A549 (cell line): ENCODE data around the gene TPGS1. TPM values are rescaled to one million over a fixed set of nuclear protein-coding genes. Genes with fewer than 3 reads are reported as not detected.

Experiments used
- ATAC-seq, 2 experiments: fragments of 200-7000 bp in 1 of 2; fragments of >200 bp in 1 of 2; cut with Nextera tagmentation in 1 of 2; cut with Tn5 transposase in 1 of 2; 3 replicates each; pipeline versions ENCODE4 v1.8.0 to v1.9.1; 2018 to 2020; ENCODE audit warnings: mild to moderate bottlenecking in 1 of 2, moderate library complexity in 1 of 2
- CTCF ChIA-PET: fragments of 300-600 bp; sonication (Branson Sonifier 250); formaldehyde crosslinking; extraction: SDS; loops from one replicate; lab custom pipeline; 2021; ENCODE audit warnings: antibody characterized with exemption, inconsistent platforms; lab: Yijun Ruan, JAX
- POLR2A ChIA-PET: fragments of 350-600 bp; formaldehyde crosslinking; extraction: SDS; loops from one replicate; lab custom pipeline; 2021; ENCODE audit warnings: antibody characterized with exemption, inconsistent platforms; lab: Yijun Ruan, JAX
- DNase-seq, 2 experiments: peaks; one replicate each; pipeline versions ENCODE4 v3.0.0 to v3.0.0-alpha.2; 2011 to 2016; ENCODE audit warnings: low read depth in 1 of 2, low spot score in 1 of 2
- FAIRE-seq: peaks from 2 replicates; lab custom pipeline; 2011; peaks lifted over from hg19 to GRCh38; lab: Jason Lieb, UNC
- H3K27ac ChIP-seq, 2 experiments: fragments of >200 bp; sonication (Bioruptor Twin); formaldehyde crosslinking; 3 replicates each; pipeline ENCODE4 v1.5.1; 2016 to 2017
- H3K4me1 ChIP-seq: fragments of >200 bp; sonication (Bioruptor Twin); formaldehyde crosslinking; 3 replicates; pipeline ENCODE4 v1.6.1; 2016
- H3K4me2 ChIP-seq: fragments of >200 bp; sonication (Bioruptor Twin); formaldehyde crosslinking; 3 replicates; pipeline ENCODE4 v1.6.1; 2016
- H3K4me3 ChIP-seq: fragments of >200 bp; sonication (Bioruptor Twin); formaldehyde crosslinking; 3 replicates; pipeline ENCODE4 v1.5.1; 2016
- H3K9me3 ChIP-seq: fragments of >200 bp; sonication (Bioruptor Twin); formaldehyde crosslinking; 3 replicates; pipeline ENCODE4 v1.6.1; 2016
- CEBPB ChIP-seq, 2 experiments: fragments of >200 bp in 1 of 2; sonication (Bioruptor Twin) in 1 of 2; formaldehyde crosslinking in 1 of 2; IDR thresholded peaks; 2 replicates each; pipeline ENCODE4 v1.6.1; 2012 to 2016
- EHMT2 ChIP-seq: fragments of 200-600 bp; sonication (generic); IDR thresholded peaks from 2 replicates; pipeline ENCODE4 v1.6.1; 2016; ENCODE audit warnings: antibody characterized with exemption, low read depth, mild to moderate bottlenecking, moderate library complexity
- ESRRA ChIP-seq: fragments of 150-350 bp; IDR thresholded peaks from 2 replicates; pipeline ENCODE4 v1.6.1; 2014; ENCODE audit warnings: mild to moderate bottlenecking, low read length, borderline replicate concordance
- FOSL2 ChIP-seq, 2 experiments: fragments of 450-650 bp in 1 of 2; fragments of >200 bp in 1 of 2; sonication (Bioruptor Twin) in 1 of 2; formaldehyde crosslinking; IDR thresholded peaks; 2 replicates each; pipeline versions ENCODE4 v1.5.0 to v1.6.1; 2016 to 2020; ENCODE audit warnings: mild to moderate bottlenecking in 1 of 2, moderate library complexity in 1 of 2
- FOXS1 ChIP-seq: fragments of 250-450 bp; sonication (Bioruptor Pico); IDR thresholded peaks from 2 replicates; pipeline ENCODE4 v1.5.0; 2020; ENCODE audit warnings: mild to moderate bottlenecking, moderate library complexity
- HDAC2 ChIP-seq: fragments of 200-600 bp; sonication (generic); IDR thresholded peaks from 2 replicates; pipeline ENCODE4 v1.6.1; 2016
- HOXB13 ChIP-seq: fragments of 250-450 bp; sonication (Bioruptor Pico); IDR thresholded peaks from 2 replicates; pipeline ENCODE4 v1.5.0; 2020; ENCODE audit warnings: low read depth, mild to moderate bottlenecking, moderate library complexity
- HOXB5 ChIP-seq: fragments of 250-450 bp; sonication (Bioruptor Pico); IDR thresholded peaks from 2 replicates; pipeline ENCODE4 v1.5.0; 2020; ENCODE audit warnings: mild to moderate bottlenecking, moderate library complexity
- JUN ChIP-seq, 2 experiments: fragments of >200 bp; sonication (Bioruptor Twin); formaldehyde crosslinking; IDR thresholded peaks; 2 replicates in 1 of 2; 3 replicates in 1 of 2; pipeline ENCODE4 v1.6.1; 2016 to 2017
- KDM1A ChIP-seq: fragments of 200-600 bp; sonication (generic); IDR thresholded peaks from 2 replicates; pipeline ENCODE4 v1.6.1; 2016; ENCODE audit warnings: low read depth, mild to moderate bottlenecking
- MAZ ChIP-seq: fragments of 150-350 bp; IDR thresholded peaks from 2 replicates; pipeline ENCODE4 v1.6.1; 2014; ENCODE audit warnings: antibody characterized with exemption, low read depth, low read length, borderline replicate concordance
- PHF8 ChIP-seq: fragments of 200-600 bp; sonication (generic); IDR thresholded peaks from 2 replicates; pipeline ENCODE4 v1.6.1; 2016; ENCODE audit warnings: low read depth, mild to moderate bottlenecking, antibody characterized with exemption, moderate library complexity, borderline replicate concordance
- RAD21 ChIP-seq, 2 experiments: fragments of >200 bp in 1 of 2; sonication (Bioruptor Twin) in 1 of 2; formaldehyde crosslinking in 1 of 2; IDR thresholded peaks in 1 of 2; conservative IDR thresholded peaks in 1 of 2; 2 replicates in 1 of 2; 3 replicates in 1 of 2; pipeline ENCODE4 v1.6.1; 2012 to 2018; ENCODE audit warnings: inconsistent platforms in 1 of 2
- RARB ChIP-seq: fragments of 250-450 bp; sonication (Bioruptor Pico); IDR thresholded peaks from 2 replicates; pipeline ENCODE4 v1.8.0; 2021; ENCODE audit warnings: mild to moderate bottlenecking, moderate library complexity
- RCOR1 ChIP-seq: fragments of 150-350 bp; IDR thresholded peaks from 2 replicates; pipeline ENCODE4 v1.6.1; 2014; ENCODE audit warnings: antibody characterized with exemption, low read length, low read depth
- REST ChIP-seq: fragments of 200-600 bp; sonication (generic); IDR thresholded peaks from 2 replicates; pipeline ENCODE4 v1.6.1; 2016; ENCODE audit warnings: antibody characterized with exemption, mild to moderate bottlenecking, moderate library complexity
- RNF2 ChIP-seq: fragments of 200-600 bp; sonication (generic); IDR thresholded peaks from 2 replicates; pipeline ENCODE4 v1.6.1; 2016; ENCODE audit warnings: low read depth, mild to moderate bottlenecking, antibody characterized with exemption, moderate library complexity, borderline replicate concordance
- SMC3 ChIP-seq: fragments of >200 bp; sonication (Bioruptor Twin); formaldehyde crosslinking; IDR thresholded peaks from 3 replicates; pipeline ENCODE4 v1.6.1; 2018; ENCODE audit warnings: inconsistent platforms
- TFCP2L1 ChIP-seq: fragments of 250-450 bp; sonication (Bioruptor Pico); IDR thresholded peaks from 2 replicates; pipeline ENCODE4 v1.5.0; 2021; ENCODE audit warnings: mild to moderate bottlenecking
- TP53 ChIP-seq: fragments of 250-450 bp; sonication (Bioruptor Pico); IDR thresholded peaks from 2 replicates; pipeline ENCODE4 v1.5.0; 2021; ENCODE audit warnings: mild to moderate bottlenecking, moderate library complexity
- ZNF302 ChIP-seq: fragments of 250-450 bp; sonication (Bioruptor Pico); IDR thresholded peaks from 2 replicates; pipeline ENCODE4 v1.9.0; 2021; ENCODE audit warnings: inconsistent platforms, mild to moderate bottlenecking, moderate library complexity
- ZSCAN20 ChIP-seq: fragments of 250-450 bp; sonication (Bioruptor Pico); IDR thresholded peaks from 2 replicates; pipeline ENCODE4 v1.8.0; 2022; ENCODE audit warnings: mild to moderate bottlenecking, moderate library complexity
- WGBS: methylation state at CpG from one replicate; pipeline ENCODE4 v1.1.6; 2017; ENCODE audit errors: missing lambda C conversion rate; 5-methylcytosine and 5-hydroxymethylcytosine counted together
- polyA plus RNA-seq, 4 experiments: library from polyadenylated mRNA; depleted of rRNA in 3 of 4; stranded (reverse); fragments of >200 nt; fragmentation: RNase III in 1 of 4; extraction: RNeasy Plus Mini Kit Qiagen cat#74134 plus additional on column Dnase treatment in 1 of 4; gene quantifications; 2 replicates in 3 of 4; 3 replicates in 1 of 4; pipeline ENCODE4 v1.2.3, GENCODE V29; 2011 to 2017
- TF ChIP-seq, protein P1 (sequence below): fragments of >200 bp; sonication (Bioruptor Twin); formaldehyde crosslinking; IDR thresholded peaks from 3 replicates; pipeline ENCODE4 v1.5.1; 2016
- TF ChIP-seq, protein P2 (sequence below): fragments of >200 bp; sonication (Bioruptor Twin); formaldehyde crosslinking; IDR thresholded peaks from 3 replicates; pipeline ENCODE4 v1.6.1; 2016
- TF ChIP-seq, protein P3 (sequence below): fragments of >200 bp; sonication (Bioruptor Twin); formaldehyde crosslinking; IDR thresholded peaks from 2 replicates; pipeline ENCODE4 v1.6.1; 2016

TPGS1 gene
- polyA plus RNA-seq, 2 of the 4 experiments (the other 2 are of a cell fraction): 2.7 to 13.1 TPM

DNA sequence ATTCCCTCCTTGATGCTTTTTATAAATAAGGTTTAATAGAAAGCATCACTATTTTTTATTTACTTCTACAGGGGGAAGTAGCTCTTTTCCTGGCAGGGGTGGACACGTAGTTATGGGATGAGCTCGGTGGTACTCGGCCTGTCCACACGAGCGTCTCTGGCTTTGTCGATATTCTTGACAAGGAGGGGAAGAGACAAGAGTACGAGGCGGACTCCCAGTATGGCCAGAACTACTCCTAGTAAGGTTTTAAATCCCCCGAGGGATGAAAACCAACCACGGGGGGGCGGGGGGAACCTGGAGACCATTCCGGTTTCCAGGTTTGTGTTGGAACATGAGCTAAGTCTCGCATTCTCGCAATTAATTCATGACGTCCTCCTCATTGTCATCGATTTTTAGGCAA is 59.5 kb downstream of the TPGS1 start:
- 82% methylated on average over 16 of the region's 16 CpGs for WGBS
- H3K27ac ChIP-seq: no peak overlapping the region
- DNase-seq: no peak
- ChIA-PET CTCF (interaction anchor here (0.7 to 2.1 kb wide), 5 partner anchors 11 to 34 kb away, joined by 3 to 7 read pairs (median 4); no protein-coding TSS in a partner anchor), POLR2A (no interaction called here)
- no peak overlapping the region for H3K4me2 ChIP-seq
- H3K9me3 ChIP-seq: no peaks in the 10 kb centered on the region
- no peak overlapping the region for H3K4me3 ChIP-seq
- no peaks in the 10 kb centered on the region for H3K4me1 ChIP-seq
- FAIRE-seq: no peak
- no peak for ATAC-seq
- TF ChIP-seq RCOR1 (no peak), FOSL2 (IDR thresholded peaks at IDR 0.05) (no peak), FOSL2 (CRISPR knock-in tag; IDR thresholded peaks at IDR 0.05) (no peak), RNF2 (no peak), PHF8 (no peak), SMC3 (no peak), RAD21 (conservative IDR thresholded peaks at IDR 0.05 in 1 of 2, IDR thresholded peaks at IDR 0.05 in 1 of 2) (no peak), REST (no peak), ZSCAN20 (CRISPR knock-in tag) (no peak), TFCP2L1 (CRISPR knock-in tag) (no peak), HDAC2 (no peak), ZNF302 (CRISPR knock-in tag) (no peak), EHMT2 (no peak), CEBPB (IDR thresholded peaks at IDR 0.05) (no peak), HOXB5 (CRISPR knock-in tag) (no peak), ESRRA (no peak), HOXB13 (no peak), TP53 (CRISPR knock-in tag) (no peak)
- TF ChIP-seq, protein P1, sequence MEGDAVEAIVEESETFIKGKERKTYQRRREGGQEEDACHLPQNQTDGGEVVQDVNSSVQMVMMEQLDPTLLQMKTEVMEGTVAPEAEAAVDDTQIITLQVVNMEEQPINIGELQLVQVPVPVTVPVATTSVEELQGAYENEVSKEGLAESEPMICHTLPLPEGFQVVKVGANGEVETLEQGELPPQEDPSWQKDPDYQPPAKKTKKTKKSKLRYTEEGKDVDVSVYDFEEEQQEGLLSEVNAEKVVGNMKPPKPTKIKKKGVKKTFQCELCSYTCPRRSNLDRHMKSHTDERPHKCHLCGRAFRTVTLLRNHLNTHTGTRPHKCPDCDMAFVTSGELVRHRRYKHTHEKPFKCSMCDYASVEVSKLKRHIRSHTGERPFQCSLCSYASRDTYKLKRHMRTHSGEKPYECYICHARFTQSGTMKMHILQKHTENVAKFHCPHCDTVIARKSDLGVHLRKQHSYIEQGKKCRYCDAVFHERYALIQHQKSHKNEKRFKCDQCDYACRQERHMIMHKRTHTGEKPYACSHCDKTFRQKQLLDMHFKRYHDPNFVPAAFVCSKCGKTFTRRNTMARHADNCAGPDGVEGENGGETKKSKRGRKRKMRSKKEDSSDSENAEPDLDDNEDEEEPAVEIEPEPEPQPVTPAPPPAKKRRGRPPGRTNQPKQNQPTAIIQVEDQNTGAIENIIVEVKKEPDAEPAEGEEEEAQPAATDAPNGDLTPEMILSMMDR: no peak
- TF ChIP-seq, protein P2, sequence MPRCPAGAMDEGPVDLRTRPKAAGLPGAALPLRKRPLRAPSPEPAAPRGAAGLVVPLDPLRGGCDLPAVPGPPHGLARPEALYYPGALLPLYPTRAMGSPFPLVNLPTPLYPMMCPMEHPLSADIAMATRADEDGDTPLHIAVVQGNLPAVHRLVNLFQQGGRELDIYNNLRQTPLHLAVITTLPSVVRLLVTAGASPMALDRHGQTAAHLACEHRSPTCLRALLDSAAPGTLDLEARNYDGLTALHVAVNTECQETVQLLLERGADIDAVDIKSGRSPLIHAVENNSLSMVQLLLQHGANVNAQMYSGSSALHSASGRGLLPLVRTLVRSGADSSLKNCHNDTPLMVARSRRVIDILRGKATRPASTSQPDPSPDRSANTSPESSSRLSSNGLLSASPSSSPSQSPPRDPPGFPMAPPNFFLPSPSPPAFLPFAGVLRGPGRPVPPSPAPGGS: no peak

GRCh38 chr19:567296-567900 is 60.1 kb downstream of the TPGS1 start:
- TF ChIP-seq KDM1A (no peak), FOXS1 (CRISPR knock-in tag) (no peak), HOXB5 (CRISPR knock-in tag) (no peak), MAZ (no peak), JUN (IDR thresholded peaks at IDR 0.05) (no peak), TFCP2L1 (CRISPR knock-in tag) (no peak), RARB (CRISPR knock-in tag) (no peak)
- TF ChIP-seq, protein P3, sequence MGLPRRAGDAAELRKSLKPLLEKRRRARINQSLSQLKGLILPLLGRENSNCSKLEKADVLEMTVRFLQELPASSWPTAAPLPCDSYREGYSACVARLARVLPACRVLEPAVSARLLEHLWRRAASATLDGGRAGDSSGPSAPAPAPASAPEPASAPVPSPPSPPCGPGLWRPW: no peak
- Histone ChIP-seq H3K4me1 (no peaks in the 10 kb centered on the region), H3K4me2 (no peak overlapping the region), H3K27ac (no peak overlapping the region), H3K4me3 (no peak overlapping the region), H3K9me3 (no peaks in the 10 kb centered on the region)
- no peak for FAIRE-seq
- ChIA-PET CTCF (interaction anchor here (0.9 to 2.1 kb wide), 4 partner anchors 12 to 34 kb away, joined by 3 to 7 read pairs (median 4); no protein-coding TSS in a partner anchor), POLR2A (no interaction called here)
- no peak for ATAC-seq
- DNase-seq: no peak
- WGBS: 90% methylated on average over 22 of the region's 22 CpGs
